ENCODE results near the gene CHSY3.

DNA sequence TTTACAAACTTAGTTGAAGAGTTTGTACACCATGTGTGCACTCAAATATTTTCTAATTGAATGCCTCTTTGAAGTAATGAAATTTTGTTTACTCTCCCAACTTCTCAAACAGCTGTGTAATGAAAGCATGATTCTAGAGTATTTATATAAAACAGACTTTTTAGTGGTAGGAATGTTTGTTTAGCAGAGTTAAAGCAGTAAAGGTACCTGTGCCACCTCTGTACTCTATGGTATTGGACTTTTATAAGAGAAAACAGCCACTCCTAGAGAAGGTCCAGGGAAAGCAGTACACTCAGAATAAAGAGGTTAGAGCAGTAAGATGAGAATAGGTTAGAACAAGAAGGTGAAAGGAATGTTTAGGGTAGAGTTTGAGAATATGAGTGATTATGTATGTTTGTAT, 163.1 kb downstream of the CHSY3 start:
- TF ChIP-seq, protein P1, sequence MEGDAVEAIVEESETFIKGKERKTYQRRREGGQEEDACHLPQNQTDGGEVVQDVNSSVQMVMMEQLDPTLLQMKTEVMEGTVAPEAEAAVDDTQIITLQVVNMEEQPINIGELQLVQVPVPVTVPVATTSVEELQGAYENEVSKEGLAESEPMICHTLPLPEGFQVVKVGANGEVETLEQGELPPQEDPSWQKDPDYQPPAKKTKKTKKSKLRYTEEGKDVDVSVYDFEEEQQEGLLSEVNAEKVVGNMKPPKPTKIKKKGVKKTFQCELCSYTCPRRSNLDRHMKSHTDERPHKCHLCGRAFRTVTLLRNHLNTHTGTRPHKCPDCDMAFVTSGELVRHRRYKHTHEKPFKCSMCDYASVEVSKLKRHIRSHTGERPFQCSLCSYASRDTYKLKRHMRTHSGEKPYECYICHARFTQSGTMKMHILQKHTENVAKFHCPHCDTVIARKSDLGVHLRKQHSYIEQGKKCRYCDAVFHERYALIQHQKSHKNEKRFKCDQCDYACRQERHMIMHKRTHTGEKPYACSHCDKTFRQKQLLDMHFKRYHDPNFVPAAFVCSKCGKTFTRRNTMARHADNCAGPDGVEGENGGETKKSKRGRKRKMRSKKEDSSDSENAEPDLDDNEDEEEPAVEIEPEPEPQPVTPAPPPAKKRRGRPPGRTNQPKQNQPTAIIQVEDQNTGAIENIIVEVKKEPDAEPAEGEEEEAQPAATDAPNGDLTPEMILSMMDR (IDR thresholded peaks at IDR 0.05; ENCODE audit: insufficient read depth, low read depth, low read length), result no peak
- no peak for TF ChIP-seq EZH2 (IDR thresholded peaks at IDR 0.05; ENCODE audit: insufficient read depth, low read length)
